Eye (tissue), 1 donor: Measurements from ENCODE around the gene KRTAP17-1.

Experiments
- DNase-seq: peaks from one replicate; pipeline ENCODE4 v3.0.0-alpha.2; 2015

The KRTAP17-1 gene

GRCh38 chr17:41332239-41332638 lies 16.7 kb upstream of the KRTAP17-1 start:
- no peak for DNase-seq

- DNase-seq = no peak
Observed at GRCh38 chr17:41331606-41332005, 16.1 kb upstream of the KRTAP17-1 start.

- peak; percentile 73 for DNase-seq
Observed at GRCh38 chr17:41329279-41329948, 13.9 kb upstream of the KRTAP17-1 start.

- no peak for DNase-seq
Observed at GRCh38 chr17:41328207-41328606, 12.7 kb upstream of the KRTAP17-1 start.

GRCh38 chr17:41327411-41328120 lies 12.1 kb upstream of the KRTAP17-1 start:
- DNase-seq = no peak

- no peak for DNase-seq
Observed at GRCh38 chr17:41326173-41327145, 10.9 kb upstream of the KRTAP17-1 start.

GRCh38 chr17:41325611-41326010 lies 10.1 kb upstream of the KRTAP17-1 start:
- DNase-seq = no peak

GRCh38 chr17:41325126-41325525 lies 9.6 kb upstream of the KRTAP17-1 start:
- no peak for DNase-seq

- no peak for DNase-seq
Observed at GRCh38 chr17:41324180-41325075, 8.9 kb upstream of the KRTAP17-1 start.

- DNase-seq = no peak
Observed at GRCh38 chr17:41322903-41323895, 7.7 kb upstream of the KRTAP17-1 start.

- DNase-seq = peak; percentile 62
Observed at GRCh38 chr17:41322094-41322902, 6.8 kb upstream of the KRTAP17-1 start.

GRCh38 chr17:41318231-41318630 lies 2.7 kb upstream of the KRTAP17-1 start:
- no peak for DNase-seq

- DNase-seq = no peak
Observed at GRCh38 chr17:41315814-41316445, 420 bp upstream of the KRTAP17-1 start.

- DNase-seq = no peak
Observed at GRCh38 chr17:41311111-41311510, 4.4 kb downstream of the KRTAP17-1 start.

- DNase-seq = no peak
Observed at GRCh38 chr17:41308918-41309359, 6.6 kb downstream of the KRTAP17-1 start, which contains the start of gene KRTAP16-1. Gene KRTAP16-1, minus strand, starts transcription at chr17:41309309. Its CDS starts 56 bp downstream, at chr17:41309253.

GRCh38 chr17:41308251-41308917 lies 7.1 kb downstream of the KRTAP17-1 start:
- no peak for DNase-seq

GRCh38 chr17:41307647-41308046 lies 7.9 kb downstream of the KRTAP17-1 start:
- DNase-seq = no peak

GRCh38 chr17:41304091-41304490 lies 11.4 kb downstream of the KRTAP17-1 start:
- no peak for DNase-seq

- no peak for DNase-seq
Observed at GRCh38 chr17:41302981-41303380, 12.5 kb downstream of the KRTAP17-1 start.
